GM12878 (cell line): Measurements from ENCODE around the gene NFE2L1. TPM values are rescaled to one million over a fixed set of nuclear protein-coding genes. Genes with fewer than 3 reads are reported as not detected.

Experiments
- ATAC-seq: fragments of 200-7000 bp; cut with Tn5 transposase; 3 replicates; pipeline ENCODE4 v1.9.1; 2020; ENCODE audit warnings: mild to moderate bottlenecking, moderate library complexity
- BruUV-seq: library from RNA; stranded (reverse); fragments of 400-500 nt; replicated peaks from 2 replicates; lab custom pipeline; 2021; lab: Mats Ljungman, UMichigan
- CTCF ChIA-PET: fragments of 300-600 bp; sonication (Branson Sonifier 250); formaldehyde crosslinking; extraction: SDS; loops from one replicate; lab custom pipeline; 2021; ENCODE audit warnings: inconsistent platforms; lab: Yijun Ruan, JAX
- POLR2A ChIA-PET: fragments of 350-600 bp; formaldehyde crosslinking; extraction: SDS; loops from one replicate; lab custom pipeline; 2021; ENCODE audit warnings: inconsistent platforms; lab: Charles Lee
- RAD21 ChIA-PET: fragments of 300-600 bp; sonication (Branson Sonifier 250); formaldehyde crosslinking; loops from one replicate; lab custom pipeline; 2023; ENCODE audit warnings: antibody characterized with exemption; ENCODE audit not compliant: unreplicated experiment; lab: Charles Lee
- SMC1A ChIA-PET: fragments of 300-600 bp; sonication (Branson Sonifier 250); formaldehyde crosslinking; loops from one replicate; lab custom pipeline; 2023; ENCODE audit not compliant: unreplicated experiment, uncharacterized antibody; lab: Charles Lee
- DNase-seq: peaks from one replicate; pipeline ENCODE4 v3.0.0-alpha.2; 2011; ENCODE audit warnings: low read depth, low spot score
- FAIRE-seq: peaks from 3 replicates; lab custom pipeline; 2011; peaks lifted over from hg19 to GRCh38; lab: Jason Lieb, UNC
- H2AFZ ChIP-seq: 2 replicates; pipeline ENCODE4 v1.6.0; 2011; ENCODE audit warnings: low read depth, low read length, control low read depth; ENCODE audit not compliant: control insufficient read depth
- H3K27ac ChIP-seq: 2 replicates; pipeline ENCODE4 v1.5.1; 2011; ENCODE audit warnings: control low read depth; ENCODE audit not compliant: control insufficient read depth, insufficient read depth
- H3K27me3 ChIP-seq, 2 experiments: replicated peaks in 1 of 2; 2 replicates each; pipeline versions ENCODE4 v1.6.0 to v1.6.1; 2011; ENCODE audit warnings: low read length in 1 of 2; ENCODE audit not compliant: control insufficient read depth in 2 of 2, insufficient read depth in 2 of 2
- H3K36me3 ChIP-seq, 2 experiments: 2 replicates each; pipeline ENCODE4 v1.5.1; 2011; ENCODE audit warnings: low read length in 1 of 2; ENCODE audit not compliant: control insufficient read depth in 2 of 2, insufficient read depth in 2 of 2
- H3K4me1 ChIP-seq: 2 replicates; pipeline ENCODE4 v1.6.1; 2011; ENCODE audit warnings: mild to moderate bottlenecking, low read length, moderate library complexity, mixed read lengths; ENCODE audit not compliant: control insufficient read depth, insufficient read depth
- H3K4me2 ChIP-seq: 2 replicates; pipeline ENCODE4 v1.6.0; 2011; ENCODE audit warnings: control low read depth; ENCODE audit not compliant: control insufficient read depth, insufficient read depth
- H3K4me3 ChIP-seq: fragments of 200-600 bp; sonication (generic); 2 replicates; pipeline ENCODE4 v1.5.1; 2016
- H3K79me2 ChIP-seq: 2 replicates; pipeline ENCODE4 v1.6.0; 2011; ENCODE audit warnings: low read length; ENCODE audit not compliant: control insufficient read depth, insufficient read depth
- H3K9ac ChIP-seq: 2 replicates; pipeline ENCODE4 v1.8.0; 2011; ENCODE audit warnings: low read length, control low read depth, mixed read lengths; ENCODE audit not compliant: control insufficient read depth, insufficient read depth
- H3K9me3 ChIP-seq: replicated peaks from 3 replicates; pipeline ENCODE4 v1.5.1; 2011; ENCODE audit warnings: mild to moderate bottlenecking, low read length; ENCODE audit not compliant: control insufficient read depth, insufficient read depth
- H4K20me1 ChIP-seq: 2 replicates; pipeline ENCODE4 v1.6.0; 2011; ENCODE audit not compliant: control insufficient read depth, insufficient read depth
- BCL11A ChIP-seq: IDR thresholded peaks from 2 replicates; pipeline ENCODE4 v1.6.1; 2011; ENCODE audit warnings: low read depth, low read length
- BHLHE40 ChIP-seq, 2 experiments: fragments of 450-650 bp in 1 of 2; IDR thresholded peaks; 2 replicates each; pipeline ENCODE4 v1.6.1; 2011 to 2017; ENCODE audit warnings: low read depth in 2 of 2, borderline replicate concordance in 1 of 2, improper control_type of control experiment in 1 of 2, low read length in 1 of 2, mild to moderate bottlenecking in 1 of 2
- BRCA1 ChIP-seq: IDR thresholded peaks from 2 replicates; pipeline ENCODE4 v1.6.1; 2011; ENCODE audit warnings: low read depth, low read length, improper control_type of control experiment
- CBX3 ChIP-seq: fragments of 200-600 bp; sonication (generic); IDR thresholded peaks from 2 replicates; pipeline ENCODE4 v1.6.1; 2016; ENCODE audit warnings: low read depth, borderline replicate concordance
- CHD1 ChIP-seq: IDR thresholded peaks from 2 replicates; pipeline ENCODE4 v1.6.1; 2012; ENCODE audit warnings: low read depth, low read length, improper control_type of control experiment
- CHD4 ChIP-seq: fragments of 200-600 bp; sonication (generic); IDR thresholded peaks from 2 replicates; pipeline ENCODE4 v1.6.1; 2016; ENCODE audit warnings: mild to moderate bottlenecking
- EGR1 ChIP-seq, 2 experiments: IDR thresholded peaks; 1 replicate in 1 of 2; 2 replicates in 1 of 2; pipeline ENCODE4 v1.6.1; 2011 to 2012; ENCODE audit warnings: low read depth in 2 of 2, low read length in 2 of 2, borderline replicate concordance in 1 of 2, mild to moderate bottlenecking in 1 of 2, moderate library complexity in 1 of 2
- EP300 ChIP-seq, 2 experiments: fragments of 150-350 bp in 1 of 2; IDR thresholded peaks; 2 replicates each; pipeline ENCODE4 v1.6.1; 2011 to 2012; ENCODE audit warnings: low read depth in 2 of 2, low read length in 2 of 2, borderline replicate concordance in 1 of 2, improper control_type of control experiment in 1 of 2, inconsistent platforms in 1 of 2; ENCODE audit not compliant: control insufficient read depth in 1 of 2
- FOXK2 ChIP-seq: fragments of 450-650 bp; IDR thresholded peaks from 2 replicates; pipeline ENCODE4 v1.6.1; 2017; ENCODE audit warnings: mild to moderate bottlenecking, moderate library complexity
- HCFC1 ChIP-seq: fragments of 150-350 bp; IDR thresholded peaks from 2 replicates; pipeline ENCODE4 v1.6.1; 2014; ENCODE audit warnings: low read length
- JUND ChIP-seq: IDR thresholded peaks from 2 replicates; pipeline ENCODE4 v1.6.1; 2012; ENCODE audit warnings: low read depth, mild to moderate bottlenecking, low read length, improper control_type of control experiment, moderate library complexity
- MTA3 ChIP-seq: IDR thresholded peaks from 2 replicates; pipeline ENCODE4 v1.6.1; 2012; ENCODE audit warnings: low read length, inconsistent platforms, borderline replicate concordance
- NFYA ChIP-seq: IDR thresholded peaks from 2 replicates; pipeline ENCODE4 v1.6.1; 2011; ENCODE audit warnings: low read depth, mild to moderate bottlenecking, low read length, improper control_type of control experiment, borderline replicate concordance
- RB1 ChIP-seq: fragments of 450-650 bp; formaldehyde crosslinking; IDR thresholded peaks from 2 replicates; pipeline ENCODE4 v1.6.1; 2017; ENCODE audit warnings: mild to moderate bottlenecking, borderline replicate concordance
- SMAD5 ChIP-seq: IDR thresholded peaks from 2 replicates; pipeline ENCODE4 v1.6.1; 2016; ENCODE audit warnings: antibody characterized with exemption, low read depth
- SMARCA5 ChIP-seq: fragments of 450-650 bp; IDR thresholded peaks from 2 replicates; pipeline ENCODE4 v1.6.1; 2017; ENCODE audit warnings: mild to moderate bottlenecking
- TBL1XR1 ChIP-seq: IDR thresholded peaks from 2 replicates; pipeline ENCODE4 v1.6.1; 2012; ENCODE audit warnings: low read depth, low read length, improper control_type of control experiment
- ZNF592 ChIP-seq: fragments of 450-650 bp; IDR thresholded peaks from 2 replicates; pipeline ENCODE4 v1.6.1; 2017; ENCODE audit warnings: mild to moderate bottlenecking, moderate library complexity
- WGBS: methylation state at CpG from one replicate; pipeline ENCODE4 v1.1.6; 2016; ENCODE audit warnings: low lambda C conversion rate; ENCODE audit not compliant: insufficient replicate concordance, insufficient coverage; ENCODE audit errors: missing lambda C conversion rate; 5-methylcytosine and 5-hydroxymethylcytosine counted together
- in situ Hi-C: fragments of 300-500 bp; cut with MboI; formaldehyde crosslinking; loops from 9 replicates; pipeline ENCODE4 v1.14.3; 2018; ENCODE audit warnings: mixed read lengths
- intact Hi-C: fragments of 100-400 bp; cut with micrococcal nuclease; formaldehyde crosslinking; loops from one replicate; pipeline ENCODE4 v1.14.2; 2022; ENCODE audit not compliant: unreplicated experiment
- polyA plus RNA-seq, 11 experiments: library from polyadenylated mRNA; depleted of rRNA in 4 of 11; unstranded in 6 of 11; stranded (reverse) in 5 of 11; fragments of >200 nt; fragmentation: Nextera tagmentation in 4 of 11; fragmentation: Illumina TruSeq in 1 of 11; extraction: Ambion mirVana in 4 of 11; extraction: Trizol in 1 of 11; gene quantifications; 1 replicate in 1 of 11; 2 replicates in 10 of 11; pipeline versions ENCODE4 v1.2.1 to v1.2.3, GENCODE V29; 2011 to 2016; ENCODE audit warnings: inconsistent platforms in 2 of 11, missing spikeins in 2 of 11, low read depth in 1 of 11
- total RNA-seq, 4 experiments: library from RNA; depleted of rRNA in 3 of 4; stranded (reverse); fragments of >200 nt in 3 of 4; fragmentation: Illumina TruSeq in 1 of 4; extraction: Trizol in 1 of 4; gene quantifications; 2 replicates each; pipeline versions ENCODE4 v1.2.1 to v1.2.3, GENCODE V29; 2013 to 2021

Gene NFE2L1
- total and polyA plus RNA-seq, 10 of the 15 experiments (the other 5 are each of a cell fraction or from before 2014, with no cell fraction given), result 3.8 to 104 (median 26.4) TPM

- intact Hi-C loops, result loop anchor here (2.0 kb wide), 2 partner anchors 22 to 78 kb away; partner anchors contain the start of gene CDK5RAP3
- ChIA-PET CTCF (interaction anchor here (1.0 to 9.0 kb wide), 17 partner anchors 12 to 541 kb away, joined by 3 to 87 read pairs (median 6); partner anchors contain the start of genes CDK5RAP3 and COPZ2), POLR2A (interaction anchor here (0.5 to 4.8 kb wide), 19 partner anchors 10 to 529 kb away, joined by 3 to 29 read pairs (median 6); partner anchors contain the start of genes CBX1, CDK5RAP3, PNPO and SNX11), SMC1A (interaction anchor here (0.7 to 5.8 kb wide), 14 partner anchors 10 to 262 kb away, joined by 3 to 39 read pairs (median 6); partner anchors contain the start of gene PNPO), RAD21 (interaction anchor here (0.6 to 5.8 kb wide), 13 partner anchors 12 to 107 kb away, joined by 3 to 47 read pairs (median 5); partner anchors contain the start of genes CDK5RAP3, COPZ2 and PNPO)
- H3K36me3 ChIP-seq, result peaks cover 9 to 19% of the 10 kb centered on the region in 2 experiments
- peak overlapping the region; percentile 63 for H3K4me2 ChIP-seq
- peak overlapping the region; percentile 92 for H3K9ac ChIP-seq
- FAIRE-seq (no peak), DNase-seq (peak; percentile 59), ATAC-seq (peak; percentile 72)
- H3K4me1 ChIP-seq, result peaks cover 14% of the 10 kb centered on the region; the same call in 1 of the 2 replicates
- no peaks in the 10 kb centered on the region for H3K9me3 ChIP-seq
- in situ Hi-C loops, result no loop called here
- peak overlapping the region; percentile 97 for H3K4me3 ChIP-seq
- WGBS, result under 1% methylated on average over 43 of the region's 53 CpGs
- peak overlapping the region; percentile 78 for H2AFZ ChIP-seq
- no TSS peak for BruUV-seq
- peaks cover 69% of the 10 kb centered on the region for H3K79me2 ChIP-seq
- H3K27me3 ChIP-seq, result no peaks in the 10 kb centered on the region
- H4K20me1 ChIP-seq, result peaks cover 5% of the 10 kb centered on the region; the same call in 1 of the 2 replicates
- peak overlapping the region; percentile 89 for H3K27ac ChIP-seq
- no peak for TF ChIP-seq EP300 (IDR thresholded peaks at IDR 0.05; ENCODE audit: borderline replicate concordance in 1 of 2, control insufficient read depth in 1 of 2, low read depth in 2 of 2, low read length in 2 of 2)
- TF ChIP-seq CBX3, result no peak
- no peak for TF ChIP-seq NFYA
- peak; percentile 91; the same call in 1 of the 2 replicates for TF ChIP-seq RB1
- no peak for TF ChIP-seq MTA3
- 0 out of 2 replicates have a peak, but pooled peaks have one; percentile 26 for TF ChIP-seq HCFC1
- TF ChIP-seq EGR1 (IDR thresholded peaks at IDR 0.05; ENCODE audit: borderline replicate concordance in 1 of 2, low read depth in 2 of 2, low read length in 2 of 2), result peak in 1 of 2 experiments; percentile 32; a peak in 1 of 3 replicates
- TF ChIP-seq FOXK2, result no peak
- TF ChIP-seq SMAD5, result peak; percentile 1; the same call in 1 of the 2 replicates
- TF ChIP-seq BCL11A, result no peak
- TF ChIP-seq ZNF592, result no peak
- peak; percentile 47; the same call in 1 of the 2 replicates for TF ChIP-seq SMARCA5
- TF ChIP-seq JUND, result 0 out of 2 replicates have a peak, but pooled peaks have one; percentile 20
- TF ChIP-seq CHD1, result 0 out of 2 replicates have a peak, but pooled peaks have one; percentile 40
- 0 out of 2 replicates have a peak, but pooled peaks have one; percentile 42 for TF ChIP-seq TBL1XR1
- TF ChIP-seq BRCA1, result no peak
- TF ChIP-seq CHD4, result no peak
- peak; percentile 59 to 71; a peak in 3 of 4 replicates for TF ChIP-seq BHLHE40 (IDR thresholded peaks at IDR 0.05; ENCODE audit: borderline replicate concordance in 1 of 2, low read depth in 2 of 2, low read length in 1 of 2)
Observed at GRCh38 chr17:48048384-48049126, 396 bp downstream of the NFE2L1 start.
